ENCODE measurements around the gene AMDHD2.
"Not testable (repeated sequence)": the region's sequence is repeated elsewhere in the genome, so short reads cannot be mapped to it uniquely, and the experiment has no call there.

DNA sequence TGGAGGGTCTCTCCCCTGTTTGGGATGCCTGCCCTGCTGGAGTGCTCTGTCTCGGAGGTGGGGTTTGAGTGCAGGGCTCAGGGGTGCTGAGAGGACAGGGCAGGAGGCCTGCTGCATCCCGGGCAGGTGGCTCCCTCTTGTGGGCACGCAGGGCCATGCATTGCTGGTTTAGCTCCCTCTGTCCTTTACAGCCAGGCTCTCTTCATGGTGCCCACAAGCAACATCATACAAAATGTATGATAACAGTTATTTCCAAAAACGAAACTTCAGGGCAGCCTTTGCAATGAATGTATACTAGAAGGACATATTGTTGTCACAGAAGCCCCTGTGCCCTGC, 40.6 kb downstream of the AMDHD2 start:
- TF ChIP-seq YY1 (IDR thresholded peaks at IDR 0.05); SP1 (IDR thresholded peaks at IDR 0.05); TAF1 (conservative IDR thresholded peaks at IDR 0.05); MAX (IDR thresholded peaks at IDR 0.05); FOXA1 (IDR thresholded peaks at IDR 0.05): not testable (repeated sequence)
- TF ChIP-seq, protein P1, sequence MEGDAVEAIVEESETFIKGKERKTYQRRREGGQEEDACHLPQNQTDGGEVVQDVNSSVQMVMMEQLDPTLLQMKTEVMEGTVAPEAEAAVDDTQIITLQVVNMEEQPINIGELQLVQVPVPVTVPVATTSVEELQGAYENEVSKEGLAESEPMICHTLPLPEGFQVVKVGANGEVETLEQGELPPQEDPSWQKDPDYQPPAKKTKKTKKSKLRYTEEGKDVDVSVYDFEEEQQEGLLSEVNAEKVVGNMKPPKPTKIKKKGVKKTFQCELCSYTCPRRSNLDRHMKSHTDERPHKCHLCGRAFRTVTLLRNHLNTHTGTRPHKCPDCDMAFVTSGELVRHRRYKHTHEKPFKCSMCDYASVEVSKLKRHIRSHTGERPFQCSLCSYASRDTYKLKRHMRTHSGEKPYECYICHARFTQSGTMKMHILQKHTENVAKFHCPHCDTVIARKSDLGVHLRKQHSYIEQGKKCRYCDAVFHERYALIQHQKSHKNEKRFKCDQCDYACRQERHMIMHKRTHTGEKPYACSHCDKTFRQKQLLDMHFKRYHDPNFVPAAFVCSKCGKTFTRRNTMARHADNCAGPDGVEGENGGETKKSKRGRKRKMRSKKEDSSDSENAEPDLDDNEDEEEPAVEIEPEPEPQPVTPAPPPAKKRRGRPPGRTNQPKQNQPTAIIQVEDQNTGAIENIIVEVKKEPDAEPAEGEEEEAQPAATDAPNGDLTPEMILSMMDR (IDR thresholded peaks at IDR 0.05; ENCODE audit: low read depth, low read length, missing input control): peak; percentile 27
- TF ChIP-seq, protein P2, sequence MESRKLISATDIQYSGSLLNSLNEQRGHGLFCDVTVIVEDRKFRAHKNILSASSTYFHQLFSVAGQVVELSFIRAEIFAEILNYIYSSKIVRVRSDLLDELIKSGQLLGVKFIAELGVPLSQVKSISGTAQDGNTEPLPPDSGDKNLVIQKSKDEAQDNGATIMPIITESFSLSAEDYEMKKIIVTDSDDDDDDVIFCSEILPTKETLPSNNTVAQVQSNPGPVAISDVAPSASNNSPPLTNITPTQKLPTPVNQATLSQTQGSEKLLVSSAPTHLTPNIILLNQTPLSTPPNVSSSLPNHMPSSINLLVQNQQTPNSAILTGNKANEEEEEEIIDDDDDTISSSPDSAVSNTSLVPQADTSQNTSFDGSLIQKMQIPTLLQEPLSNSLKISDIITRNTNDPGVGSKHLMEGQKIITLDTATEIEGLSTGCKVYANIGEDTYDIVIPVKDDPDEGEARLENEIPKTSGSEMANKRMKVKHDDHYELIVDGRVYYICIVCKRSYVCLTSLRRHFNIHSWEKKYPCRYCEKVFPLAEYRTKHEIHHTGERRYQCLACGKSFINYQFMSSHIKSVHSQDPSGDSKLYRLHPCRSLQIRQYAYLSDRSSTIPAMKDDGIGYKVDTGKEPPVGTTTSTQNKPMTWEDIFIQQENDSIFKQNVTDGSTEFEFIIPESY (IDR thresholded peaks at IDR 0.05): not testable (repeated sequence)

Measured in liver (tissue), 3 donors.